ENCODE results near the gene NUP107. TPM values are rescaled to one million over a fixed set of nuclear protein-coding genes. Genes with fewer than 3 reads are reported as not detected.

Gene NUP107
- polyA plus RNA-seq, 2 of the 4 experiments (the other 2 are of a cell fraction) = 78.5 to 194 TPM

- no peaks in the 10 kb centered on the region for H3K9me3 ChIP-seq
- H3K4me2 ChIP-seq = no peak overlapping the region
- TF ChIP-seq JUN (IDR thresholded peaks at IDR 0.05) (no peak), POLR2A (IDR thresholded peaks at IDR 0.05; ENCODE audit: low read length) (no peak), CTCF (IDR thresholded peaks at IDR 0.05) (no peak), PBX3 (IDR thresholded peaks at IDR 0.05) (no peak)
- H3K27ac ChIP-seq = no peak overlapping the region
- no peak overlapping the region for H3K4me3 ChIP-seq
- no peak for DNase-seq (ENCODE audit: low read depth in 1 of 2, low spot score in 1 of 2)
- H3K4me1 ChIP-seq = no peaks in the 10 kb centered on the region
- WGBS (ENCODE audit: missing lambda C conversion rate) = 95% methylated on average over 2 of the region's 2 CpGs
- POLR2A ChIA-PET = no interaction called here
- CTCF ChIA-PET = no interaction called here
- no peak for FAIRE-seq
- ATAC-seq = no peak
Measured at GRCh38 chr12:68766646-68767045, 79.9 kb downstream of the NUP107 start.

- no peak for FAIRE-seq
- Histone ChIP-seq H3K9me3 (no peaks in the 10 kb centered on the region), H3K4me3 (no peak overlapping the region), H3K27ac (no peak overlapping the region), H3K4me2 (no peak overlapping the region), H3K4me1 (no peaks in the 10 kb centered on the region)
- no peak for TF ChIP-seq BHLHE40 (IDR thresholded peaks at IDR 0.05; ENCODE audit: low read depth, low read length)
- TF ChIP-seq NFE2L2 (conservative IDR thresholded peaks at IDR 0.05; ENCODE audit: low read length) = no peak
- TF ChIP-seq JUN (IDR thresholded peaks at IDR 0.05) = no peak
- no peak for TF ChIP-seq EHF (CRISPR knock-in tag; IDR thresholded peaks at IDR 0.05)
- no peak for TF ChIP-seq CHD2 (IDR thresholded peaks at IDR 0.05; ENCODE audit: low read length, partially characterized antibody)
- no peak for TF ChIP-seq ZNF302 (CRISPR knock-in tag; IDR thresholded peaks at IDR 0.05)
- no peak for TF ChIP-seq HMGXB4 (CRISPR knock-in tag; IDR thresholded peaks at IDR 0.05; ENCODE audit: borderline replicate concordance)
- TF ChIP-seq RARB (CRISPR knock-in tag; IDR thresholded peaks at IDR 0.05) = no peak
- TF ChIP-seq ZSCAN20 (CRISPR knock-in tag; IDR thresholded peaks at IDR 0.05) = no peak
- TF ChIP-seq MYC (IDR thresholded peaks at IDR 0.05; ENCODE audit: borderline replicate concordance, low read length) = no peak
- TF ChIP-seq BCL3 (IDR thresholded peaks at IDR 0.05) = no peak
- TF ChIP-seq SMC3 (IDR thresholded peaks at IDR 0.05) = no peak
- TF ChIP-seq SREBF2 (IDR thresholded peaks at IDR 0.05) = no peak
- no peak for TF ChIP-seq CEBPB (IDR thresholded peaks at IDR 0.05)
- no peak for TF ChIP-seq ZFP36 (IDR thresholded peaks at IDR 0.05; ENCODE audit: borderline replicate concordance, partially characterized antibody)
- TF ChIP-seq REST (IDR thresholded peaks at IDR 0.05) = no peak
- TF ChIP-seq E2F6 (IDR thresholded peaks at IDR 0.05; ENCODE audit: borderline replicate concordance, low read depth) = no peak
- TF ChIP-seq MAZ (IDR thresholded peaks at IDR 0.05; ENCODE audit: borderline replicate concordance, low read depth, low read length) = no peak
- no peak for TF ChIP-seq KDM1A (IDR thresholded peaks at IDR 0.05; ENCODE audit: low read depth)
- WGBS (ENCODE audit: missing lambda C conversion rate) = 80% methylated on average over 7 of the region's 7 CpGs
- DNase-seq (ENCODE audit: low read depth in 1 of 2, low spot score in 1 of 2) = no peak
- ATAC-seq = no peak
- POLR2A ChIA-PET = no interaction called here
- CTCF ChIA-PET = no interaction called here
Measured at GRCh38 chr12:68767191-68767590, 80.4 kb downstream of the NUP107 start.
